22Rv1 (cell line): ENCODE results near the gene SLC12A8.

Experiments used
- ZFX ChIP-seq: fragments of 450-650 bp; IDR thresholded peaks from 2 replicates; pipeline ENCODE4 v1.6.1; 2017; ENCODE audit warnings: antibody characterized with exemption, borderline replicate concordance
- TF ChIP-seq, protein P1 (sequence below): fragments of 450-650 bp; IDR thresholded peaks from 2 replicates; pipeline ENCODE4 v1.5.1; 2017; ENCODE audit warnings: mild to moderate bottlenecking

DNA sequence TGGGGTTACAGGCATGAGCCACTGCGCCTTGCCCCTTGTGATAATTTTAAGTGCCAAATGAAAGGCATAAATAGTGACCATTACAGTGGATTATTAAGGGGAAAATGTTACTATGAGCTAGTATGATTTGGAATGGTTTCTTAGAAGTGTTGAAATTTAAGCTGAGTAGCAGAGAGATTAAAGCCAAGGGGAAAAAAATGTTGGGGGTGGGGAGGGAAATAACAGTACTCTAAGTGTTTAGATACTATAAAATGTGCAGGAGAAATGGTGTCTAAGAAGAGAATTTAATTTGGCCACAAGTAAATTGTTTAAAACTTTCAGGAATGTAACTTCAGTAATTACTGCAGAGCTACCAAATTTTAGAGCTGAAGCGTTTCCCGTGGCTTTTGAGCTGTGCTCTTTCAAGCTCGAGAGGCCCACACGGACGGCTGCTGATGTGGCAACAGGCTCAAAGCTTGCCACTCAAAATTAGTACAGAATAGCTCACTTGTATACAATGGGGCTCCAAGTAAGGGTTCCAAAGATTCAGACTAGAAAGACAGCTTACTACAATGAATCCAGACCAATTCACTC, 23.9 kb upstream of the SLC12A8 start:
- TF ChIP-seq, protein P1, sequence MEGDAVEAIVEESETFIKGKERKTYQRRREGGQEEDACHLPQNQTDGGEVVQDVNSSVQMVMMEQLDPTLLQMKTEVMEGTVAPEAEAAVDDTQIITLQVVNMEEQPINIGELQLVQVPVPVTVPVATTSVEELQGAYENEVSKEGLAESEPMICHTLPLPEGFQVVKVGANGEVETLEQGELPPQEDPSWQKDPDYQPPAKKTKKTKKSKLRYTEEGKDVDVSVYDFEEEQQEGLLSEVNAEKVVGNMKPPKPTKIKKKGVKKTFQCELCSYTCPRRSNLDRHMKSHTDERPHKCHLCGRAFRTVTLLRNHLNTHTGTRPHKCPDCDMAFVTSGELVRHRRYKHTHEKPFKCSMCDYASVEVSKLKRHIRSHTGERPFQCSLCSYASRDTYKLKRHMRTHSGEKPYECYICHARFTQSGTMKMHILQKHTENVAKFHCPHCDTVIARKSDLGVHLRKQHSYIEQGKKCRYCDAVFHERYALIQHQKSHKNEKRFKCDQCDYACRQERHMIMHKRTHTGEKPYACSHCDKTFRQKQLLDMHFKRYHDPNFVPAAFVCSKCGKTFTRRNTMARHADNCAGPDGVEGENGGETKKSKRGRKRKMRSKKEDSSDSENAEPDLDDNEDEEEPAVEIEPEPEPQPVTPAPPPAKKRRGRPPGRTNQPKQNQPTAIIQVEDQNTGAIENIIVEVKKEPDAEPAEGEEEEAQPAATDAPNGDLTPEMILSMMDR = no peak
- no peak for TF ChIP-seq ZFX
